ENCODE data around the gene OR2M7. TPM values are rescaled to one million over a fixed set of nuclear protein-coding genes. Genes with fewer than 3 reads are reported as not detected.

Gene OR2M7
- total RNA-seq, 2 experiments from 2014 or later, result not detected

DNA sequence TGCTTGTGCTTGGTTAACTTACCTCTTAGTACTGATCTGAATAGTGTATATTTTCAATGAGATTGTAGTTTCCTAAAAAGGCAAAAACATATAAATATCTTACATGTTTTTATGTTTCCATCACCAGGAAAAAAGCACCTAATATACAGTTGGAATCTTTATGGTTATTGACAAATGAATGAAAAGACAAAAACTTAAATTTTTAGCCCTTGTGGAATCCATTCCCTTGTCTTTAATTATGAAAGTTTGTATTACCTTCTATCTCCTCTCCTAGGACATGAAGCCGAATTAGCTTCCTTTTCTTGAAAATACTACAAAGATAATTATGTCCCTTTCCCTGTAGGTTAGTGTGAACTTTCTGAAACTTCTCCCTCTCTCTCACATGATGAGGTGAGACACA is 21.0 kb downstream of the OR2M7 start, which contains the start of gene OR2T12:
OR2T12 (minus strand) TSS at position 101 of the 400 bp plus-strand sequence. CDS start 7,846 bp downstream, outside the sequence.
- Mint-ChIP-seq H3K4me1 (no peaks in the 10 kb centered on the region), H3K9me3 (ENCODE audit: low read depth) (no peaks in the 10 kb centered on the region), H3K27ac (no peak within 1 kb of the TSS), H3K4me3 (no peak within 1 kb of the TSS), H3K36me3 (ENCODE audit: low read depth) (no peaks in the 10 kb centered on the region), H3K27me3 (no peaks in the 10 kb centered on the region)
- ChIA-PET CTCF (interaction anchor here (0.7 kb wide), 1 partner anchor 859 kb away, joined by 3 read pairs; no protein-coding TSS in a partner anchor), POLR2A (no interaction called here)
- intact Hi-C loops (cut with DNase I, micrococcal nuclease), result no loop called here
- DNase-seq, result no peak
- no peak for ATAC-seq

DNA sequence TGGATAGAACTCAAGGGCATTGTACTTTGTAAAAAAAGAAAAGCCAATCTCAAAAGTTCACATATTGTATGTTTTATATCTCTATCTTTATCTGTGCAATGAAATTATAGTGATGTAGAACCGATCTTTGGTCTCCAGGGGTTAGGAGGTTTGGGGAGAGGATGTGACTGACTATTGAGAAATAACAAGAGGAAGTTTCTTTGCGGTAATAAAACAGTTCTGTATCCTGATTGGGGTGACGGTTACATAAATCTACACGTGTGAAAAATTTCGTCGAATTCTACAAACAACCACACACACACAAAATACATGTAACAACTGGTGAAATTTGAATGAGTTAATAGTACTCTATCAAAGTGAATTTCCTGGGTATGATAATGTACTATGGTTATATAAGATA is 36.0 kb downstream of the OR2M7 start:
- ChIA-PET CTCF (no interaction called here), POLR2A (no interaction called here)
- Mint-ChIP-seq H3K27ac (no peak overlapping the region), H3K4me3 (no peak overlapping the region), H3K9me3 (ENCODE audit: low read depth) (no peaks in the 10 kb centered on the region), H3K4me1 (peaks cover 3% of the 10 kb centered on the region), H3K36me3 (ENCODE audit: low read depth) (no peaks in the 10 kb centered on the region), H3K27me3 (peaks cover 3% of the 10 kb centered on the region)
- no peak for ATAC-seq
- intact Hi-C loops (cut with DNase I, micrococcal nuclease), result no loop called here
- no peak for DNase-seq

DNA sequence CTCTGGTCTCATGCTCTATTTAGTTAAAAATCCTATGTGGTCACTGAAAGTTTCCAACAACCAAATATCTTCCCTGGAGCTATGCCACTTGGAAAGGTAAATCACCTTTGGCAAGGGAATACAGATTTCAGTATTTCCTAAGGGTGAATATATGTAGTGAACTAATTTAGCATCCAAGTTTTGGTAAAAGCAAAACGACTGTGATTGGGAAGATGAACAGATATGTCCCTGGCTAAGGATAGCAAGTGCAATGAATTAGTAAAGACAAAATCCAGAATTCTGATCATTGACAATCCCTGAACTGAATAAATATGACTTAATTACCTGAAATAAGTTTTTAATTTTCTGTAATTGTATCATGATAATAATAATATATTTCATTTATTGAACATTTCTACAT is 46.5 kb downstream of the OR2M7 start, which contains the start of gene OR2T33:
OR2T33 (minus strand) TSS at position 101 of the 400 bp plus-strand sequence. CDS start 4,162 bp downstream, outside the sequence.
- H3K9me3 Mint-ChIP-seq (ENCODE audit: low read depth), result peaks cover 2% of the 10 kb centered on the region
- ChIA-PET POLR2A (no interaction called here), CTCF (no interaction called here)
- H3K27ac Mint-ChIP-seq, result no peak within 1 kb of the TSS
- no peaks in the 10 kb centered on the region for H3K27me3 Mint-ChIP-seq
- H3K36me3 Mint-ChIP-seq (ENCODE audit: low read depth), result no peaks in the 10 kb centered on the region
- H3K4me1 Mint-ChIP-seq, result no peaks in the 10 kb centered on the region
- no peak for DNase-seq
- no peak within 1 kb of the TSS for H3K4me3 Mint-ChIP-seq
- intact Hi-C loops (cut with DNase I, micrococcal nuclease), result no loop called here
- no peak for ATAC-seq

Other genes starting within 250 kb of the OR2M7 start
- not detected for gene OR2L13, start 229.4 kb downstream of the OR2M7 start, total RNA-seq
- gene OR2M5, start 179.4 kb downstream of the OR2M7 start, total RNA-seq, result not detected
- not detected for gene OR2M2, start 149.7 kb downstream of the OR2M7 start, total RNA-seq
- not detected for gene OR2M3, start 127.3 kb downstream of the OR2M7 start, total RNA-seq
- not detected for gene OR2M4, start 93.2 kb downstream of the OR2M7 start, total RNA-seq
- gene OR2T33, start 46.6 kb downstream of the OR2M7 start, total RNA-seq, result not detected
- gene OR2T12, start 21.1 kb downstream of the OR2M7 start, total RNA-seq, result not detected
- gene OR14C36, start 24.2 kb upstream of the OR2M7 start, total RNA-seq, result not detected
- not detected for gene OR2T4, start 37.1 kb upstream of the OR2M7 start, total RNA-seq
- gene OR2T6, start 51.2 kb upstream of the OR2M7 start, total RNA-seq, result not detected
- gene OR2T1, start 78.5 kb upstream of the OR2M7 start, total RNA-seq, result not detected
- gene OR2T2, start 121.1 kb upstream of the OR2M7 start, total RNA-seq, result not detected
- gene OR2T3, start 148.8 kb upstream of the OR2M7 start, total RNA-seq, result not detected
- not detected for gene OR2T5, start 164.0 kb upstream of the OR2M7 start, total RNA-seq
- not detected for gene OR2G6, start 183.5 kb upstream of the OR2M7 start, total RNA-seq
- not detected for gene OR2T29, start 238.2 kb upstream of the OR2M7 start, total RNA-seq

Data from activated CD4-positive, alpha-beta T cell treated with anti-CD3 and anti-CD28 coated beads for 36 hours (primary cell).